Measurements from ENCODE around the gene ZNF84.
A peak's percentile ranks its signal among the peaks of the same experiment; 100 is the strongest.

Gene ZNF84

DNA sequence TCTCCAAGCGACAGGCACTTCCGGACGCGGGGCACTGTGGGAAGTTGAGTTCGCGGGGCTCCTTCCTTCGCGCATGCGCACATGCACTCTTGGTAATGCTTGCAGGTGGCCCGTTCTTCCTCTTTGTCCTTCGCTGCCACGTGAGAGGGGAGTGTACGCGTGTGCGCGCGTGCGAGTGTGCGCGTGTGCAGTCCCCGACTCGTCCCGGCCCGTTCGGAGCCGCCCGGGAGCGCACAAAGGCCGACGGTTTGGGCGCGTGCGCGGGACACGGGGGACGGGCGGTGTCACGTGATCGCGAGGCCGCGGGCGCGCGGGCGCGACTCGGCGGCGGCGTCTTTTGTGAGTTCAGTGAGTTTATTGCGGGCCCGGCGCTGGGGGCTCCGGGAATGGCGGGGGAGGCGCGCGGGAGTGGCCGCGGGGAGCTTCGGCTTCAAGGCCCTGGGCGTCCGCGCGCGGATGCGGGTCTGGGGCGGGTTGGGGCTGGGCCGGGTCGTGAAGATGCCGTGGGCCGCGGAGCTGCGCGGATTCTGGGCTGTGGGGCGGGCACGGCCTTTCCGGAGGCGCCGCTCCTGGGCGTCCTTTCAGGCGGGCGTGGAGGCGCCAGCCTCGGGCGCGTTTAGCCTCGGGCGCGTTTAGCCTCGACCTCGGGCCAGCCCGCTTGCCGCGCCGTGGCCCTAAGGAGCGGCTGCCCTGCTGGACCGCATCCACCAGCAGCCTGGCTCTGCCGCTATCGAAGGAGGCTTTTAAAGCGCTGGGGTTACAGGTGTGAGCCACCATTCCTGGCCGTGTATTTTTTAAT lies at the start of gene ZNF84:
Gene ZNF84, plus strand, starts transcription at position 303 of the 799 bp plus-strand sequence. CDS start 3,959 bp downstream, outside the sequence.
- DNase-seq (ENCODE audit: low read depth in 2 of 2): peak; percentile 95

DNA sequence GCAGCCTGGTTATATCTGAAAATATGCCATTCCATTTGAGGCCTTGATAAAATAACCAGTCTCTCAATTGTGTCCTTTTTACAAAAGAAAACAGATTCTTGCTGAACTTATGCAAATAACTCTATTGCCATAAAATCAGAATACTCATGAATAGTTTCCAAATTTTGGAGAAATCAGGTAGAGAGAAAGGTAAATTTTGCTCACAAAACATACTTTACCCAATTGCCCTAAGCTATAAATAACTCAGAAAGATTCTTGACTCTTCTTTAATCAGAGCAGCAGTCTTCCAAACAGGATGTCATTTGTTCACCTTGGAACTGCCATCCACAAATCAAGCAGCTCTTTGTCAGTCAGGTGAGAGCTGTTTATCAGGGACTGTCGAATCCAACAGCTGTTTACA lies 38.6 kb upstream of the ZNF84 start:
- no peak for DNase-seq (ENCODE audit: low read depth in 2 of 2)

DNA sequence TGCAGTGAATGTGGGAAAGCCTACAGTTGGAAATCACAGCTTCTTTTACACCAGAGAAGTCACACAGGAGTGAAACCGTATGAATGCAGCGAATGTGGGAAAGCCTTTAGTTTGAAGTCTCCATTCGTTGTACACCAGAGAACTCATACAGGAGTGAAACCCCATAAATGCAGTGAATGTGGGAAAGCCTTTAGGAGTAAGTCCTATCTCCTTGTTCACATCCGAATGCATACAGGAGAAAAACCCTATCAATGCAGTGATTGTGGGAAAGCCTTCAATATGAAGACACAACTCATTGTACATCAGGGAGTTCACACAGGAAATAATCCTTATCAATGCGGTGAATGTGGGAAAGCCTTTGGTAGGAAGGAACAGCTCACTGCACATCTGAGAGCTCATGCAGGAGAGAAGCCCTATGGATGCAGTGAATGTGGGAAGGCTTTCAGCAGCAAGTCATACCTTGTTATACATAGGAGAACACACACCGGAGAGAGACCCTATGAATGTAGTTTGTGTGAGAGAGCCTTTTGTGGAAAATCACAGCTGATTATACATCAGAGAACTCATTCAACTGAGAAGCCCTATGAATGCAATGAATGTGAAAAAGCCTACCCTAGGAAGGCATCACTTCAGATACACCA lies 26.5 kb upstream of the ZNF84 start:
- no peak for DNase-seq (ENCODE audit: low read depth in 2 of 2)

DNA sequence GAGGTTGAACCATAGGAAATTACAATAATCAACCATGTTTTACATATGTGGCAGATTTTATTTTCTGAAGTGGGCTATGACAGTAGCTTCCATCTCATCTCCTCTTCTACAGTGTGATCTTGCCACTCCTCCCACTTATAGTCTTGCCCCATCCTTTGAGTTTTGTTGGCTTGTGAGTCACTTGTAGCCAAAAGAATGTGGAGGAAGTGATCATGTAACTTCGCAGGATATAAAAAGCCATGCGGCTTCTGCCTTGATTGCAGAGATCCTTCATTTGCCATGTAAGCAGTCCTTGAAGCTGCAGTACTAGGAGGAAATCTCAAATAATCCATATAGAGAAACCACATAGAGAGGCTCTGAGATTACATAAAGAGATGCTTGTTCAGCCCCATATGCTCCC lies 13.7 kb upstream of the ZNF84 start:
- no peak for DNase-seq (ENCODE audit: low read depth in 2 of 2)

DNA sequence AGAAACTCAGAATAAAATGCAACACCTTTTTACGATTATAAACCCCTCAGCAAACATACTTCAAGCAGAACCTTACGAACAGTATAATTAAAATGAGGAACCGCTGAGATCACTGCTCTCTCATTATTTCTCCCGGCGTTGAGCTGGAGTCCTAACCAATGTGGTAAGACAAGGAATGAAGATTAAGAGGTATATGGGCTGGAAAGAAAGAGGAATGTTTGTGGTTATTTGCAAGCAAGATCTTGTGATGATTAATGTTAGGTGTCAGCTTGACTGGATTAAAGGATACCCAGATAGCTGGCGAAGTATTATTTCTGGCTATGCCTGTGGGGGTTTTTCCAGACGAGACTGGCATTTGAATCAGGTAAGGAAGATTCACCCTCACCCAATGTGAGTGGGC lies 10.3 kb upstream of the ZNF84 start:
- DNase-seq (ENCODE audit: low read depth in 2 of 2): no peak

DNA sequence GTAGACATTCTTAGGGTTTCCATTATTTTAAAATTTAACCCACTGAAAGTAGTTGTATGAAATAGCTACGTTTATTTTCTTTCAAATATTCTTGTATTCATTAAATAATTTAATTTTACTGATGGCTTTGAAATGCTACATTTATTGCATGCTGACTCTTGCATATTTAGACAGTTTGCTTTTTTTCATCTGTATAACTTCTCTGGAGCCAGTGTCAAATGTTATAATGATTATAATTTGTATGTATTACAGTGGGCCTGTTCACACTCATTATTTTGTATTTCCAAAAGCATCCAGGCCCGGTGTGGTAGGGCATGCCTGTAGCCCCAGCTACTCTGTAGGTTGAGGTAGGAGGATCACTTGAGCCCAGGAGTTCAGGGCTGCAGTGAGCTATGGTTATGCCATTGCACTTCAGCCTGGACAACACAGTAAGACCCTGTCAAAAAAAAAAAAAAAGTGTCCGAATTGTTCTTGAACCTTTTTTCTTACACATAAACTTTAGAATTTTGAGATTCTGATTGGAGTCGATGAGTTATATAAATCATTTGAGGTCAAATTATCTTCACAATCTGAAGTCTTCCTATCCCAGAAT lies 905 bp downstream of the ZNF84 start:
- no peak for DNase-seq (ENCODE audit: low read depth in 2 of 2)

DNA sequence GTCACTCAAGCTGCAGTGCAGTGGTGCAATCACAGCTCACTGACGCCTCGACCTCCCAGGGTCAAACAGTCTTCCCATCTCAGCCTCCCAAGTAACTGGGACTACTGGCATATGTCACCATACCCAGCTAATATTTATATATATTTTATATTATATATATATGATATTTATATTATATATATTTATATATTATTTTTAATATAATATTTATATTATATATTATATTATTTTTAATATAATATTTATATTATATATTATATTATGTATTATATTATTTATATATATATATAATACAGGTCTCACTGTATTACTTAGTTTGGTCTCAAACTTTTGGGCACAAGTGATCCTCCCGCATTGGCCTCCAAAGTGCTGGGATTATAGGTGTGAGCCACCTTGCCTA lies 9.4 kb downstream of the ZNF84 start:
- no peak for DNase-seq (ENCODE audit: low read depth in 2 of 2)

DNA sequence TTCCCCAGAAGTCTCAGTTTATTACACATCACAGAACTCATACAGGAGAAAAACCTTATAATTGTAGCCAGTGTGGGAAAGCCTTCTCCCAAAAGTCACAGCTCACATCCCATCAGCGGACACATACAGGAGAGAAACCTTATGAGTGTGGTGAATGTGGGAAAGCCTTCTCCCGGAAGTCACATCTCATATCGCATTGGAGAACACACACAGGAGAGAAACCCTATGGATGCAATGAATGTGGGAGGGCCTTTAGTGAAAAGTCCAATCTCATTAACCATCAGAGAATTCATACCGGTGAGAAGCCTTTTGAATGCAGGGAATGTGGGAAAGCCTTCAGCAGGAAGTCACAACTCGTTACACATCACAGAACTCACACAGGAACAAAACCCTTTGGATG lies 20.1 kb downstream of the ZNF84 start:
- DNase-seq (ENCODE audit: low read depth in 2 of 2): no peak

DNA sequence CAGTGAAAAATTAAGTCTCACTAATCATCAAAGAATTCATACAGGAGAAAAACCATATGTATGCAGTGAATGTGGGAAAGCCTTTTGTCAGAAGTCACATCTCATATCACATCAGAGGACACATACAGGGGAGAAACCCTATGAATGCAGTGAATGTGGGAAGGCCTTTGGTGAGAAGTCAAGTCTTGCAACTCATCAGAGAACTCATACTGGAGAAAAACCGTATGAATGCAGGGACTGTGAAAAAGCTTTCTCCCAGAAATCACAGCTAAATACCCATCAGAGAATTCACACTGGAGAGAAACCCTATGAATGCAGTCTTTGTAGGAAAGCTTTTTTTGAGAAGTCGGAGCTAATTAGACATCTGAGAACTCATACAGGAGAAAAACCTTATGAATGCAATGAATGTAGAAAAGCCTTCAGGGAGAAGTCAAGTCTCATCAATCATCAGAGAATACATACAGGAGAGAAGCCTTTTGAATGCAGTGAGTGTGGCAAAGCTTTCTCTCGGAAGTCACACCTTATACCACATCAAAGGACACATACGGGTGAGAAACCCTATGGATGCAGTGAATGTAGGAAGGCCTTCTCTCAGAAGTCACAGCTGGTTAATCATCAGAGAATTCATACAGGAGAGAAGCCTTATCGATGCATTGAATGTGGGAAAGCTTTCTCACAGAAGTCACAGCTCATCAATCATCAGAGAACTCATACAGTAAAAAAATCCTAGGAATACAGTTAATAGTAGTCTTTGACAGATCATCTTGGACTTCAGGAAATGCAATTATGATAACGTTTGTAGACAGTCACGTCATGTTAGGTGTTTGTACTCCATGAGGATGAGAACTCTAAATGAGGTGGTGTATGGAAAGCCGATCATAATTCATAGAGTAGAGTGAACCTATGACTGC lies 21.1 kb downstream of the ZNF84 start:
- no peak for DNase-seq (ENCODE audit: low read depth in 2 of 2)

DNA sequence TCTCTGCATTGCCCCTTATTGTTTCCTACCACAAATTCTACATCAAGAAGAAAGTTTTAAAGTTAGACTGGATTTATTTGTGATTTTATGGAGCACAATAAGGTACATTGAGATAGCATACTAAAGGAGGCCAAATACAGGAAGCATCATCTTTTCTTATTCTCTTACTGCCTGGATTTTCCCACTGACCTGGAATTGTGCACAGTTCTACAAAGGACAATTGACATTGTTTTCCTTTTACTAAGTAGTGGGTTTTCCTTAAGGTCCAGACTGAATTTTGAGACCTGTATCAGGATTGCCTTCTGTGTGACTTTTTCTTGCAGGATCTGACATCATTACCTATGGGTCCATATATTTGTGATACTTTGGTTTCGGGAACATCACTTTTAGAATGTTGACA lies 24.6 kb downstream of the ZNF84 start:
- no peak for DNase-seq (ENCODE audit: low read depth in 2 of 2)

DNA sequence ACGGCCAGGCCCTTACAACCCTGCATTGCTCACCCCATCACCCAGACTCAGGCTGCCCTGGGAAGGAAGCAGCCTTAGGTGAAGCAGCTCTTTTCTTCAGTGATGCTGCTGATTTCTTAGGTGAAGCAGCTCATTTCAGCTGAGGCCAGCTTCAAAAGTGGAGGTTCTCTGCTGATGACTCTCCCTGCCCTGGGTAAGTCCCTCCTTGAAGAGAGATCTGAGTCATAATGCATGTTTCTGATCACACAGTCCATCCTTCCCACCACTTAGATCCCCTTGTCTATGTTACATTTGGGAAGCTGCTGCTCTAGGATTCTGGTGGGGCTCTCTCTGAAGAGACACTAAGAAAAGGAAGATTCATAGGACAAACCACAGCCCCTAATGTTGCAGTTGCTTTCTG lies 26.2 kb downstream of the ZNF84 start:
- DNase-seq (ENCODE audit: low read depth in 2 of 2): no peak

DNA sequence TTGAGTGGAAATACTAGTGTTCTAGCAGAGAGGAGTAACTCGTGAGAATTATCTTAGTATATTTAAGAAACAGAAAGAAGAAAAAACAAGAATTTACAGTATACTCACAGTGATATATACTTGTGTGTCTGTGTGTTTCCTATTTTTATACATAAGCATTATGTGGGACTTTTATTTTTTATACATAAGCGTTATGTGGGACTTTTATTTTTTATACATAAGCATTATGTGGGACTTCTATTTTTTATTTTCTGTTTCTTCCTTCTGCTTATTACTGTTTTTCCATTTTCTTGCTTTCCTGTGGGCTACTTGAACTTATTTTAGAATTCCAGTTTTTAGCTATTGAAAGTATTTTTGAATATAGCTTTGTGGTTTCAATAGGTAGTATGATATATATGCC lies 36.5 kb downstream of the ZNF84 start:
- no peak for DNase-seq (ENCODE audit: low read depth in 2 of 2)

DNA sequence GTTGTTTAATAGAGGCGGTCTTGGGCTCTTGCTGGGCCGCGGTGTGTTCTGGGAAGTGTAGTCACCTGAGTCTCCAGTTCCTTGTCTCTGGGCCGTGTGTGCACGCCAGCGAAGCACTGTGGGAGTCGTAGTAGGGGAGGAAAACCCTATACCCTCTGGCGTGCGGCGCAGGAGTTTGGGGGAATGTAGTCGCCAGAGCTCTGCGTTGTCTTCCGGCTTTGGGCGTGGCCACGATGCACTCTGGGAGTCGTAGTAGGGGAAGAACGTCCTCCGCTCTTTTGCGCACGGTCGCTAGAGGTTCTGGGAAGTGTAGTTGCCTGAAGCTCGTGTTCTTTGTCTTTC lies 42.7 kb downstream of the ZNF84 start:
- peak; percentile 90 to 93 for DNase-seq (ENCODE audit: low read depth in 2 of 2)

DNA sequence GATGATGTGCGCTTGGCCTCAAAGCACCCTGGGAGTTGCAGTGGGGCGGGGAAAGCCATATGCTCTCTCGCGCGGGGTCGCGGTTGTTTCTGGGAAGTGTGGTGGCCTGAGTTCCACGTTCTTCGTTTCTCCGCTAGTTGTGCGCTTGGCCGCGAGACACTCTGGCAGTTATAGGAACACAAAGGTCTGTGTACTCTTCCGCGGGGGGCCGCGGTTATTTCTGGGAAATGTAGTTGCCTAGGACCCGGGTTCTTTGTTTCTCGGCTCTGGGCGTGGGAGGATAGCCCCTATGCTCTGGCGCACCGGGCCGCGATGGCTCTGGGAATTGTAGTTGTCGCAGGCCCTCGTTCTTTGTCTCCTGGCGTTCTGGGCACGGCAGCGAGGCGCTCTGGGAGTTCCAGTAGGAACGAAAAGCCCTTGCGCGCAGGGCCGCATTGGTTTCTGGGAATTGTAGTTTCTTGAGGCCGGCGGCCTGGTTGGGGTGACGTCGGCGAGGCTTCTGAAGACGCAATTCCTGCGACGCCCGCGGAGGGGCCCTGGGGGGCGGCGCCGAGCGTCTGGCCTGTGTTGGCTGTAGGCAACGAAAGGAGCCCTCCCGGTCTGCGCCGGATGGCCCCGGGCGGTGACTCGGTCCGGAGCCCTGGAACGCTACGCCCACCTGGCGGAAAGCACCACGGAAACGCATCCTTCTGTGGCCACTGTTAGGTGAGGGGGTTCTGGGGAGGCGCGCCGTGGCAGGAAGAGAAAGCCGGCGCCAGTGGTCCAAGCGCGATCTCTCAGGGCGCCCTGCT lies 43.3 kb downstream of the ZNF84 start, which contains the start of gene ZNF140:
Gene ZNF140, plus strand, starts transcription at position 556 of the 791 bp plus-strand sequence. CDS start 398 bp downstream, outside the sequence.
- peak; percentile 93 to 95 for DNase-seq (ENCODE audit: low read depth in 2 of 2)

DNA sequence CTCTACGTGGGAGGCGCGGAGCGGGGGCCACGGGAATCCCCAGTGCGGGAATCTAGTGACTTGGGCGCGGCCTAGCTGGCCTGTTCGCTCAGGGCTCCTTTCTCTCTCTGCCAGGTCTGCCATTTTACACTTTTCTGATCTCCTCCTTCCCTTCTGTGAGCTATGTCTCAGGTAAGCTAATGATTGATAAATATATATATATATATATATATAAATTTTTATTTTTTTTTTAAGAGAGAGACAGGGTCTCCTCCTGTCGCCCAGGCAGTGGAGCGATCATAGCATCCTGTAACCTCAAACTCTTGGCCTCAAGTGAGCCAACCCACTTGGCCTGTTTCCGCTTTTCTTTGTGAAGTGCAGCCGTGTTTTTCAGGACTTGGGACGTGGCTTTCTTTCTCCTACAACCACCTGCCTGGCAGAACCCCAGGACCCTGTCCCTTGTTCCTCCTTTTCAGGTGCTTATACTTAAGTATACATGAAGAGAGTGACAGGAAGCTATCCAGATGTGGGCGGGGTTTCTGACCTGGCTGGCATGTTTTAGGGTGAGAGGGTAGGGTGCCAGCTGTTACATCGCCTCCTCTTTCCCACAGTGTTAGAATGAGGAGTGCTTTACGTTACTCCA lies 44.0 kb downstream of the ZNF84 start:
- DNase-seq (ENCODE audit: low read depth in 2 of 2): no peak

DNA sequence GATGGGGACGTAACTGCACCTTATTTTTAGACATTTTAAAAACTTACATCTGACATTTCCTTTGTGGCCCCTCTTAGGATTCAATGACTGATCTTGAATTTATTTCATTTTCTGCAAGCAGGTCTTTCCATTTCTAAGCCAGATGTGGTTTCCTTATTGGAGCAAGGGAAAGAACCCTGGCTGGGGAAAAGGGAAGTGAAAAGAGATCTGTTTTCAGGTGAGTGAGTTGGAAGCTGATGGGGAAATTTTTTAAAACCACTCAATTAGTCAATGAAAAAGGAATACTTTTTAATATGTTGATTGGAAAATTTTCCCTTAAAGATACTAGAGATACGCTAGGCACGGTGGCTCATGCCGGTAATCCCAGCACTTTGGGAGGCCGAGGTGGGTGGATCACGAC lies 46.0 kb downstream of the ZNF84 start:
- no peak for DNase-seq (ENCODE audit: low read depth in 2 of 2)

DNA sequence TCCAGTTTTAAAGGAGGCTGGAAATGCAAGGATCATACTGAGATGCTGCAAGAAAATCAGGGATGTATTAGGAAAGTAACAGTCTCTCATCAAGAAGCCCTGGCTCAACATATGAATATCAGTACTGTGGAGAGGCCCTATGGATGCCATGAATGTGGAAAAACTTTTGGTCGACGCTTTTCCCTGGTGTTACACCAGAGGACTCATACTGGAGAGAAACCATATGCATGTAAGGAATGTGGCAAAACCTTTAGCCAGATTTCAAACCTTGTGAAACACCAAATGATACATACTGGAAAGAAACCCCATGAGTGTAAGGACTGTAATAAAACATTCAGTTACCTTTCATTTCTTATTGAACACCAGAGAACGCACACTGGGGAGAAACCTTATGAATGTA lies 68.3 kb downstream of the ZNF84 start:
- no peak for DNase-seq (ENCODE audit: low read depth in 2 of 2)

DNA sequence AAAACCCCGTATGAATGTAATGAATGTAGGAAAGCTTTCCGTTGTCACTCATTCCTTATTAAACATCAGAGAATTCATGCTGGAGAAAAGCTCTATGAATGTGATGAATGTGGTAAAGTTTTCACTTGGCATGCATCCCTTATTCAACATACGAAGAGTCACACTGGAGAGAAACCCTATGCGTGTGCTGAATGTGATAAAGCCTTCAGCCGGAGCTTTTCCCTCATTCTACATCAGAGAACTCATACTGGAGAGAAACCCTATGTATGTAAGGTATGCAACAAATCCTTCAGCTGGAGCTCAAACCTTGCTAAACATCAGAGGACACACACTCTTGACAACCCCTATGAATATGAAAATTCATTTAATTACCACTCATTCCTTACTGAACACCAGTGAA lies 68.9 kb downstream of the ZNF84 start:
- DNase-seq (ENCODE audit: low read depth in 2 of 2): no peak

DNA sequence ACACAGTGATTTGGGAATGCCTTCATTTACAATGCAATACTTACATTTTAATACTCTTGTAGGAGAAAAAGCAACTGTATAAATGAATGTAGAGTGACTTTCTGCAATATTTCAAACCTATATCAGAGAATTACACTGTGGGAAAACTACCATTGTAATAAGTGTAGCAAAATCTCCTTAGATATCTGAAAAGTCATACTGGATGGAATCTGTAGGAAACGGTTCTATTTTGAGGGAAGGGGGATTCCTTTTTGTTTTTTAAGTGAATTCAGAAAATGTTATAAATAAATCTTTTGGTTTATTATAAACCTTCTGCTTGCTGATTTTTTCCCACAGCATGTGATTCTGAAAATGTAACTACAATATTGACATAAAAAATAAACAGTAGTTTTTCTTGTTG lies 69.8 kb downstream of the ZNF84 start:
- DNase-seq (ENCODE audit: low read depth in 2 of 2): no peak

DNA sequence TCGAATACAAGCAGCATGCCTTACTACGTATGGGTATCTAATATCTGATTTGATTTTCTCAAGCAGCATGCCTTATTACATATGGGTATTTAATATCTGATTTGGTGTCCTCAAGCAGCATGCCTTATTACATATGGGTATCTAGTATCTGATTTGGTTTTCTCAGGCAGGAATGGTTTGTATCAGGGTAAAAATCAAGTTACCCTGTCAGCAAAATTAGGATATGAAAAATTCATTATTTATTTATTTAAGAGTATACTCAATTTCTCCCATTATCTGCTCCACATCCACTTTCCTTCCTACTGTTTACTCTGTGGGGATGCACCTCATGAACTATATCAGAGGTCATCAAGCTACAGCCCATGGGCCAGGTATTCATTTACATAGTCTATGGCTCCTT lies 70.8 kb downstream of the ZNF84 start:
- DNase-seq (ENCODE audit: low read depth in 2 of 2): no peak

Measured in stimulated activated CD8-positive, alpha-beta memory T cell treated with anti-CD3 and anti-CD28 coated beads, Interleukin-15, amount 100 ng/mL, for 48 hours (primary cell).